HG03354 (cell line): ENCODE data around the gene TSPAN5.

Source experiments
- ATAC-seq: cut with Tn5 transposase; IDR thresholded peaks from one replicate; pipeline ENCODE4 v1.9.1; 2021; ENCODE audit warnings: mild to moderate bottlenecking; ENCODE audit not compliant: unreplicated experiment, poor library complexity, severe bottlenecking

The TSPAN5 gene

GRCh38 chr4:98653890-98654867 is 4.2 kb downstream of the TSPAN5 start:
- ATAC-seq: no peak

DNA sequence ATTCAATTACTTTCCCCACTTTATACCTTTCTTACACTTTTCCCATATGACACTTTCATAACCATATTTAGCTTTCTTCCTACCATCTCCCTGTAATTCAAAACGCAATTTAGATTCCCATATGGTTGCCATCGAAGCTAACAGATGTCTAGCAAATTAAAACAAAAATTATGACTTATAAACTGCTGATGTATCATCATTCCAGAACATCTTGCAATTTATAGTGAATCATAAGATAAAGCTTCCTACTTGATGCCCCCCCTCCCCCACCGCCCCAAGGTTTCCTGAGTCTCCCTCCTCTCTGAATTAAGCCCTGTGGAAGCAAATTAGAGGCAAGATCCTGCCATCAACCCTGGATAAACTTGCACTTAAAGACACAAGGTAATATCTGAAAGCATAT is 5.4 kb downstream of the TSPAN5 start:
- ATAC-seq: no peak

GRCh38 chr4:98648602-98649001 is 9.8 kb downstream of the TSPAN5 start:
- no peak for ATAC-seq

DNA sequence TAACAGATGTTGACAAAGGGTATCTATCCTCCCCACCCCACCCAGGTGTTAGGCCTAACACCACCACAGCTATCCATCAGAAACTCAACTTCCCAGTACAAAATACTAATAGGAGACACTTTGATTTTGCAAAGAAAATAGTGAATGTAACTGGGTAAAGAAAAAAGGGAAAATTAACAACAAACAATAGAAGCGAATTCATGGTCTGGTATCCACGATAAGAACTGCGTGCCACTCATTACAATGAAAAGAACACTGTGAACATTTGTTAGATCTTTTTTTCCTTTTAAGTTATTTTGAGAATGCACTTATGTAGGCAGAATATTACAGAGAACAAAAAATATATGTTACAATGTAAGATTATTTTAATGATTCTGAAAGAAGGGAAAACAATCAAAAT is 12.0 kb downstream of the TSPAN5 start:
- no peak for ATAC-seq

GRCh38 chr4:98645527-98645926 is 12.9 kb downstream of the TSPAN5 start:
- ATAC-seq: no peak

GRCh38 chr4:98643755-98644154 is 14.7 kb downstream of the TSPAN5 start:
- ATAC-seq: no peak

DNA sequence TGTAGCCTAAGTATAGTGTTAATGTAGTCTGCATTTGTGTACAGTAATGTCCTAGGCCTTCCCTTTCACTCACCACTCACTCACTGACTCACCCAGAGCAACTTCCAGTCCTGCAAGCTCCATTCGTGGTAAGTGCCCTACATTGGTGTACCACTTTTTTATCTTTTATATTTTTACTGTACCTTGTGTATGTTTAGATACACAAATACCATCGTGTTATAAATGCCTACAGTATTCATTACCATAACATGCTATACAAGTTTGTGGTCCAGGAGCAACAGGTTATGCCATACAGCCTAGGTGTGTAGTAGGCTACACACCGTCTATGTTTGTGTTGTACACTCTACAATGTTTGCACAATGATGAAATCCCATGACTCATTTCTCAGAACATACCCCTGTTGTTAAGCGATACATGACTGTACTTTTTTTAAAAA is 15.4 kb downstream of the TSPAN5 start:
- ATAC-seq: no peak

DNA sequence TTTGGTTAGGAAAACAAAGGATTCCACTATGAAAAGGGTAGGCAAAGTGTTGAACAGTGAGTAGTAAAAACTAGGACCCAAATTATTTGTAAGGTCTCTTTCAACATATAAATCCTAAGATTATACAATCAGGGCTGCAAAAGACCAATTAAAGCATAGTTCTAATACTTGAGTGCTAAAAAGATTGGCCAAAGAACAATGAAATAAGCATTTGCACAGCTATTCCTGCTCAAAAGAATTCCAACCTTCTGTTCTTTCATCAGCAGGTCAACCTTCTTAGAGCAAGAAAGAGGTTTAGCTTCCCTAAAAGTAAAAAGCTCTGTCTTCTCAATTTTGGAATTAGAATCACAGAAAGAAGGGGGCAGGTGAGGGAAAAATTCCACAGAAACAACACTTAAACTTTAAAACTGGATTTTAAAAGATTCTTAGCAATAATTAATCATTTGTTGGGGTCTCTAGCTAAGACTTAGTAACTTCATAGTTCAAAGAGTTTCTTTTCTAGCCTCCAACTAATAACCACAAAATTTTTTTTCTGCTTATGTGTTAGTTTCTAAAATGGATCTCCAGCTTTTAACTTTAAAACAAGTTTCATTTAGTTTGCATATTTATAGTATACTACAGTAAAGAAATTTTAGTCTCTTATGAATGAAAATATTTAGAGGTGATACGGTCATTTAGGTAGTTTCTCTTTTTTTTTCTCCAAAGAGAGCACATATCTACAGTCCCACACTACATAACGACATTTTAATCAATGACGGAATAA is 16.3 kb downstream of the TSPAN5 start:
- no peak for ATAC-seq

DNA sequence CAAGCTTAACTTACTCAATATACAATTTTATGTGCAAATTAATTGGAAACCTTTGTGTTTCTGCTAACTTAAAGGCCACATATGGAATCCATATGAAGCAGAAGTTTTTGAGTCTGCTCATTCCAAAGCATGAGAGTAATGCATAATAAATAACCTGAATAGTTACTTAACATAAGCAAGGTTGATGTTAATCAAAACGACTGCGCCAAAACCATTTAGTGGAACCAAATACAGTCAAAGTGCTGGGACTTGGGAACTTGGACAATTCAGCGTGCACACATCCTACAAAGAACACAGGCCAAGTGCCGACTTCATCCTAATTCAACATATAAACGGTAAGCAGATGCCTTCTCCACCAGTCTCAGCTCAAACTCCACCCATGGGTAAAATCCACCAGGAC is 17.0 kb downstream of the TSPAN5 start:
- no peak for ATAC-seq

- ATAC-seq: peak; percentile 89
Observed at GRCh38 chr4:98639523-98639922, 18.9 kb downstream of the TSPAN5 start.

DNA sequence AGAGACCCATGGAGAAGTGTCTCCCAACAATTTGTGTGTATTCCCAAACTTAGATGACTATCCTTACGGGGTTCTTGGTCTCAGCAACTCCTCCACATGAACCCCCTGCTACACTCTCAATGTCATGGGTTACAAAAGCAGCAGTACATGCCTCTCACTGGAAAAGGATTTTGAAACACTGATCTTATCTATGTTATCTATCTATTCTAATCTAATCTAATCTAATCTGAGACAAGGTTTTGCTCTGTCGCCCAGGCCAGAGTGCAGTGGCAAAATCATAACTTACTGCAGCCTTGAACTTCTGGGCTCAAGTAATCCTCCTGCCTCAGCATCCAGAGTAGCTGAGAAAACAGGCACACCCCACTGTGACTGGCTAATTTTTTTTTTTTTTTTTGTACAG is 19.3 kb downstream of the TSPAN5 start:
- ATAC-seq: peak; percentile 10

DNA sequence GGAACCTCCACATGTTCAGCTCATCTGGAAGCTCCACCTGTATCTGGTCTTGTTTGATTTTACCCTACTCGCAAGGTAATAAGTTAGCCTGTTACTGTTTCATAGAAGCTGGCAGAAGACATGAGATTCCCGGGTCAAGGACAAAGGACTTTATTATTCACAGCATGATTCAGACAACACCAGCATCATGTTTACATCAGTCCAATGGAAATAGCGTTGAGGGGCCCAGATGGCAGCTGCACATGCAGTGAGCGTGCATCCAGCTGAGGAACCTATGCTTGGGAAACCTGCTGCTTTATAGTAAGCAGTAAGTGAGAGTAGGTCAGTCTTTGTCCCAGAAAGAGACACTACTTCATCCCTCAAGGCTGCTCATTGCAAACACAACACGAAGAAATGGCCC is 19.8 kb downstream of the TSPAN5 start:
- no peak for ATAC-seq

DNA sequence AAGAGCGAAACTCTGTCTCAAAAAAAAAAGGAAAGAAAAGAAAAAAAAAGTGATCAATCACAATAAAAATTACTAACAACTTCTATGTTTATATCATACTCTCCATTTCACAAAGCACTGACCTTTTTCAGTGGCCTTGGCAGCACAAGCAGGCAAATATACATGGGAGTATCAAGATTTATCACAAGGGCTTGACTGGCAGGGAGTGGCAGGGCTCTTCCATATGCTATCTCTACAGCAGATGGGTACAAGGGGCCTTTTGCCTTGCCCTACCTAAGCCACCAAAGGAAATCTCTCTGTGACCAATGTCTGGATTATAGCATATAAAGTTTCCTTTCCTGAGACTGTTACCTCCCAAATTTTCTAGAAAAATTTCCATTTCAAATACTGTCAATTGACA is 24.4 kb downstream of the TSPAN5 start:
- no peak for ATAC-seq

DNA sequence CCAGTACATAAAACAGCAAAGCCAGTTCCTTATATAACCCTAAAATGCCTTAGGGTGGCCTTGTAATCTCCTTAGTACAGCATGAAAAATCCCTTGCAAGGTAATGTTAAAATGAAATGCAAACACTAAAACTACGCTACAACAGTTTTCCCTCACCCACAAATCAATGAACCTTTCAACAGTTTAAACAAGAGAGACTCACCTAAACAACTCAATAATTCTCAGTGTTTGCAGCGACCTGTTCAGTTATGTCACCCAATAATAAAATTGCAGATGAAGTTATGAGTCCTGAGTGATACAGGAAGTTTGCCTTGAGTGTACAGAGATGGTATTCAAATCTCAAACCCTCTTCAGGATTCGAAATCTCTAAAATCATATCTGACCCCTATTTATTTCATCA is 25.3 kb downstream of the TSPAN5 start:
- no peak for ATAC-seq

GRCh38 chr4:98632258-98632657 is 26.2 kb downstream of the TSPAN5 start:
- no peak for ATAC-seq

GRCh38 chr4:98631506-98631905 is 26.9 kb downstream of the TSPAN5 start:
- no peak for ATAC-seq

DNA sequence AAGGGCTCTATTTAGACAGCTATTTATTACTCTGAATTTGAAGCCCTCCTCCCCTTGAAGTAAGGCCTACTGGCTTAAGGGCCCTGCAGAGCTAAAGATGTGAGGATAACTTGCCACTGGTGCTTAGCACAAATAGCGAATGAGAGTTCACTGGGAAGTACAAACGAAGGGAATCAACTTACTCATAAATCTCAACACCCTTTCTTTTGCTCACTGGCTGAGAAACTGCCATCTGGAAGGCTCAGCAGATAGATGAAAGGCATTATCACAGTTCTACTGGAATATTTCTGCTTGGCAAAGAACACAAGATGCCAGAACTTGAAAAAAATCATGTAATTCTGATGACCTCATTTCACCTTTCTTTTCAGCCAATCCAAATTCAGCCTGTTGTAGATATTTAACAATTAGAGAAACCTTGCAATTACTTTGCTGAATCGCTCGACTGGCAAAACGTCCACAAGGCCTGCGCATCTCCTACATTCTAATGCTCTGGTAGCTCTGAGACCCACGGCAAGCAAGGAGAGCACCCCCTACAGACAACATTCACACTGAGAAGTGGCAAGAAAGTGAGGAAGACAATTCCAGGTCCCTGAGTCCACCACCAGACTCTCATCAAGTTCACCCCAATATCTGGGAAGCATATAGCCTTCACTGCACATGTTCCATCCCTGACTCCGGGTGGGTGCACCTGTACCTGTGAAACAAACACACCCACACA is 27.5 kb downstream of the TSPAN5 start:
- ATAC-seq: no peak

DNA sequence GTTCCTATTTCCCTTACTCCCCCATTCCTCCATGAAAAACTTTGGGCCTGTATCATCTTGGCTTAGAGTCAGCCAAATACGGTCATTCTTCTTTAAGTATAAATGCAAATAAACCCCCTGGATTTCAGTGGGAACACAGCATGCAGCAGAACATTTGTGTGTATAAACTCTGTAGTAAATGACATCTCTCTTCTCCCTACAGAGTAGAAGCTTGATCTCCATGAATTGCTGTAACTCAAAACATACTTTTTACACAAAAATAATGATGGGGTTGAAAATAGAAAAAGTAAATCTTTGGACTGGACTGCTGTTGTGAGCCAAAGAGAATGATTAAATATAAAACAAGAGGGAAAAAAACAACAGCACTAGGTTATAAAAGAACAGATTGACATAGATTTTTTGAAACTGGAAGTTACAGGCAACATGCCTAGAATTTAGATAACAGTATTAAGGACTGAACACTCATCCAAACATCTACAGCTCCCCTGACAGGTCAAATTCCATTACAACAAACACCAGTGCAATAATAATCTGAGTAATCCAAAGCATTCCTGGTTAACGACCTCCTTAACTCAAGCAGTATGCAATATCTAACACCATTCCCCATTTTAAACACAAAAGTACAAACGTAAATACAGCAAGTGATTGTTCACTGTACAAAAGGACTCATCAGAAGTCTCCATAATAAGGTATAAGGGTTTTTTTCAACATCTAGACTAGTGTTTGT is 30.7 kb downstream of the TSPAN5 start:
- ATAC-seq: no peak

DNA sequence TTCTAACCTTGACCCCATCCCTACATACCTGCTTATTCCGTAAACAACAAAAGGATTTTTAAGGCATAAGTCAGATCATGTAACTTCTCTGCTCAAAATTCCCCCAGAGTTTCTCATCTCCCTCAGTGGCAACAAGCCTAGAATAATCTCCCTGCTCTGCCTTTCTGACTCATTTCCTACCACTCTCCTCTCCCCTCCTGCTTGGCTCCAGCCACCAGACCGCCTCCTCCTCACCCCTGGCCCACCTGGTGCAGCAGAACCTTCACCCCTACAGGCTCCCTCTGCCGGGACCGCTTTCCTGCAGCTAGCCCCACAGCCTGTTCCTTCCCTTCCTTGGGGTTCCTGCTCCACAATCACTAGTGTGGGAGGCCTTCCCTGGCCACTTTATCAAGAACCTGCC is 32.1 kb downstream of the TSPAN5 start:
- ATAC-seq: no peak

- no peak for ATAC-seq
Observed at GRCh38 chr4:98625920-98626319, 32.5 kb downstream of the TSPAN5 start.
